Measurements from ENCODE around the gene PDE6D.
"Not testable (repeated sequence)": the region's sequence is repeated elsewhere in the genome, so short reads cannot be mapped to it uniquely, and the experiment has no call there.

Gene PDE6D

GRCh38 chr2:231718799-231719198 is 62.3 kb downstream of the PDE6D start:
- no peak for DNase-seq

- peak; percentile 42 for DNase-seq
Measured at GRCh38 chr2:231717281-231718171, 63.6 kb downstream of the PDE6D start.

- DNase-seq: no peak
Measured at GRCh38 chr2:231716666-231717280, 64.3 kb downstream of the PDE6D start.

- peak; percentile 19 for DNase-seq
Measured at GRCh38 chr2:231715988-231716616, 65.0 kb downstream of the PDE6D start.

- no peak for DNase-seq
Measured at GRCh38 chr2:231715499-231715837, 65.6 kb downstream of the PDE6D start.

GRCh38 chr2:231714639-231715498 is 66.2 kb downstream of the PDE6D start:
- peak; percentile 83 for DNase-seq

GRCh38 chr2:231713730-231714638 is 67.1 kb downstream of the PDE6D start:
- peak; percentile 91 for DNase-seq

- DNase-seq: not testable (repeated sequence)
Measured at GRCh38 chr2:231713406-231713729, 67.7 kb downstream of the PDE6D start.

GRCh38 chr2:231712451-231713021 is 68.5 kb downstream of the PDE6D start:
- DNase-seq: peak; percentile 54

GRCh38 chr2:231711677-231712450 is 69.2 kb downstream of the PDE6D start:
- peak; percentile 66 for DNase-seq

GRCh38 chr2:231710799-231711676 is 70.0 kb downstream of the PDE6D start:
- DNase-seq: peak; percentile 28

- DNase-seq: peak; percentile 88
Measured at GRCh38 chr2:231709981-231710798, 70.9 kb downstream of the PDE6D start.

GRCh38 chr2:231709636-231709980 is 71.5 kb downstream of the PDE6D start:
- peak; percentile 55 for DNase-seq

GRCh38 chr2:231708773-231709635 is 72.1 kb downstream of the PDE6D start:
- peak; percentile 72 for DNase-seq

- peak; percentile 100 for DNase-seq
Measured at GRCh38 chr2:231707927-231708772, 72.9 kb downstream of the PDE6D start, which contains the start of gene PTMA. Gene PTMA (plus strand): TSS chr2:231708525. CDS start chr2:231708707, 182 bp downstream.

- DNase-seq: no peak
Measured at GRCh38 chr2:231707625-231707926, 73.5 kb downstream of the PDE6D start.
